MM.1S (cell line): ENCODE measurements around the gene RERE.

Source experiments
- DNase-seq: peaks from one replicate; pipeline ENCODE4 v3.0.0-alpha.2; 2015
- H2AFZ ChIP-seq: fragments of 300-600 bp; sonication (generic); 2 replicates; pipeline ENCODE4 v1.6.0; 2016; ENCODE audit warnings: antibody characterized with exemption, low read length
- H3F3A ChIP-seq: fragments of 300-600 bp; sonication (generic); 2 replicates; pipeline ENCODE4 v1.6.1; 2016; ENCODE audit warnings: mild to moderate bottlenecking, antibody characterized with exemption, low read length, moderate library complexity, mixed read lengths; ENCODE audit not compliant: insufficient read depth
- H3K27ac ChIP-seq: fragments of 300-600 bp; sonication (generic); 2 replicates; pipeline ENCODE4 v1.5.1; 2016; ENCODE audit warnings: mild to moderate bottlenecking, low read length
- H3K27me3 ChIP-seq: fragments of 300-600 bp; sonication (generic); replicated peaks from 2 replicates; pipeline ENCODE4 v1.6.0; 2016; ENCODE audit warnings: low read length; ENCODE audit not compliant: insufficient read depth
- H3K36me3 ChIP-seq: fragments of 300-600 bp; sonication (generic); replicated peaks from 2 replicates; pipeline ENCODE4 v1.6.1; 2016; ENCODE audit warnings: mild to moderate bottlenecking, low read length, mixed read lengths; ENCODE audit not compliant: insufficient read depth
- H3K4me1 ChIP-seq: fragments of 300-600 bp; sonication (generic); 2 replicates; pipeline ENCODE4 v1.6.1; 2016; ENCODE audit warnings: low read length, mixed read lengths
- H3K4me2 ChIP-seq: fragments of 300-600 bp; sonication (generic); 2 replicates; pipeline ENCODE4 v1.6.0; 2016; ENCODE audit warnings: low read depth, low read length
- H3K4me3 ChIP-seq: fragments of 300-600 bp; sonication (generic); 2 replicates; pipeline ENCODE4 v1.5.1; 2016; ENCODE audit warnings: low read length, mixed read lengths
- H3K79me2 ChIP-seq: fragments of 300-600 bp; sonication (generic); 2 replicates; pipeline ENCODE4 v1.6.1; 2016; ENCODE audit warnings: mixed run types, low read length, mixed read lengths
- H3K9ac ChIP-seq: fragments of 300-600 bp; sonication (generic); 2 replicates; pipeline ENCODE4 v1.6.1; 2016; ENCODE audit warnings: low read length, mixed read lengths
- H3K9me2 ChIP-seq: fragments of 300-600 bp; sonication (generic); replicated peaks from 2 replicates; pipeline ENCODE4 v1.6.1; 2016; ENCODE audit warnings: mild to moderate bottlenecking, low read length, mixed read lengths; ENCODE audit not compliant: insufficient read depth
- H3K9me3 ChIP-seq: fragments of 300-600 bp; sonication (generic); replicated peaks from 2 replicates; pipeline ENCODE4 v1.6.1; 2016; ENCODE audit warnings: mild to moderate bottlenecking, low read length, mixed read lengths; ENCODE audit not compliant: insufficient read depth
- H4K20me1 ChIP-seq: fragments of 300-600 bp; sonication (generic); 2 replicates; pipeline ENCODE4 v1.6.1; 2016; ENCODE audit warnings: mild to moderate bottlenecking, low read length, moderate library complexity, mixed read lengths; ENCODE audit not compliant: insufficient read depth
- EZH2 ChIP-seq: fragments of 300-600 bp; sonication (generic); optimal IDR thresholded peaks from 2 replicates; pipeline ENCODE3; 2017; ENCODE audit warnings: low read depth, mild to moderate bottlenecking, antibody characterized with exemption, low read length, mixed read lengths
- EZH2phosphoT487 ChIP-seq: fragments of 300-600 bp; sonication (generic); IDR thresholded peaks from 2 replicates; pipeline ENCODE4 v1.6.1; 2018; ENCODE audit warnings: antibody characterized with exemption, low read length
- TF ChIP-seq, protein P1 (sequence below): fragments of 300-600 bp; sonication (generic); IDR thresholded peaks from 2 replicates; pipeline ENCODE4 v1.5.1; 2016; ENCODE audit warnings: antibody characterized with exemption, low read length, mixed read lengths

RERE gene

DNA sequence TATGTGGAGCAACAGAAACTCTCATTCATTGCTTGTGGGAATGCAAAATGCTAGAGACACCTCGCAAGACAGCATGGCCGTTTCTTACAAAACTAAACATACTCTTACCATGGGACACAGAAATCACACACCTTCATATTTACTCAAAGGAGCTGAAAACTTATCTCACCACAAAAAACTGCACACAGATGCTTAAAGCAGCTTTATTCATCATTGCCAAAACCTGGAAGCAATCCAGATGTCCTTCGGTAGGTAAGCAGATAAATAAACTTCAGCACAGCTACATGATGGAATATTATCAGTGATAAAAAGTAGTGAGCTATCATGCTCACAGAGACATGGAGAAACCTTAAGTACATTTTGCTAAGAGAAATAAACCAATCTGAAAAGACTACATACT, 124.3 kb downstream of the RERE start:
- Histone ChIP-seq H3K9me2 (no peaks in the 10 kb centered on the region), H3K4me1 (peaks cover 8% of the 10 kb centered on the region; the same call in 1 of the 2 replicates), H3K4me3 (no peak overlapping the region), H4K20me1 (no peaks in the 10 kb centered on the region), H3K79me2 (peaks cover 86% of the 10 kb centered on the region), H2AFZ (no peak overlapping the region), H3F3A (no peaks in the 10 kb centered on the region), H3K27me3 (no peaks in the 10 kb centered on the region), H3K9ac (no peak overlapping the region), H3K9me3 (no peaks in the 10 kb centered on the region), H3K4me2 (no peak overlapping the region), H3K27ac (no peak overlapping the region), H3K36me3 (no peaks in the 10 kb centered on the region)
- TF ChIP-seq EZH2phosphoT487 (no peak), EZH2 (no peak)
- TF ChIP-seq, protein P1, sequence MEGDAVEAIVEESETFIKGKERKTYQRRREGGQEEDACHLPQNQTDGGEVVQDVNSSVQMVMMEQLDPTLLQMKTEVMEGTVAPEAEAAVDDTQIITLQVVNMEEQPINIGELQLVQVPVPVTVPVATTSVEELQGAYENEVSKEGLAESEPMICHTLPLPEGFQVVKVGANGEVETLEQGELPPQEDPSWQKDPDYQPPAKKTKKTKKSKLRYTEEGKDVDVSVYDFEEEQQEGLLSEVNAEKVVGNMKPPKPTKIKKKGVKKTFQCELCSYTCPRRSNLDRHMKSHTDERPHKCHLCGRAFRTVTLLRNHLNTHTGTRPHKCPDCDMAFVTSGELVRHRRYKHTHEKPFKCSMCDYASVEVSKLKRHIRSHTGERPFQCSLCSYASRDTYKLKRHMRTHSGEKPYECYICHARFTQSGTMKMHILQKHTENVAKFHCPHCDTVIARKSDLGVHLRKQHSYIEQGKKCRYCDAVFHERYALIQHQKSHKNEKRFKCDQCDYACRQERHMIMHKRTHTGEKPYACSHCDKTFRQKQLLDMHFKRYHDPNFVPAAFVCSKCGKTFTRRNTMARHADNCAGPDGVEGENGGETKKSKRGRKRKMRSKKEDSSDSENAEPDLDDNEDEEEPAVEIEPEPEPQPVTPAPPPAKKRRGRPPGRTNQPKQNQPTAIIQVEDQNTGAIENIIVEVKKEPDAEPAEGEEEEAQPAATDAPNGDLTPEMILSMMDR = no peak
- DNase-seq = no peak

DNA sequence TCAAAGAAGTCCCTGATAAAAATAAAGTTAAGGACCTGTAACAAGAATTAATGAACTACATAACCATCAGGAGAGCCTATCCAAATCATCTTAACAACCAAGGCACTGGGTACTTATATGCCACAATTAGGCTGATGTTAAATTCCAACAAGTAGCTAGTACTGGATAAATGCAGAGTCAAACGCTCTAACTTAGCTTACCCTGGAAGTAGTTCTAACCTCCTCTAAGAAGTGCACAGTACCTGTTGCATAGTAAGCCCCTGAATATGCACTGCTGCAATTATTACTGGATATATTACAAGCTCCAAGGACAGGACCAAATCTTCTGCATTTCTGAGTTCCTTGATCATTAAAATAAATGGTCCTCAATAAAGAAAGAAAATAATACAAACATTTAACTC, 125.8 kb downstream of the RERE start:
- no peak for DNase-seq
- Histone ChIP-seq H2AFZ (no peak overlapping the region), H3K4me1 (peaks cover 8% of the 10 kb centered on the region; the same call in 1 of the 2 replicates), H3K4me2 (no peak overlapping the region), H3K9me2 (no peaks in the 10 kb centered on the region), H3K27me3 (no peaks in the 10 kb centered on the region), H3K79me2 (peaks cover 88% of the 10 kb centered on the region), H3K36me3 (no peaks in the 10 kb centered on the region), H4K20me1 (no peaks in the 10 kb centered on the region), H3K9me3 (no peaks in the 10 kb centered on the region), H3K4me3 (no peak overlapping the region), H3K27ac (no peak overlapping the region), H3F3A (no peaks in the 10 kb centered on the region), H3K9ac (no peak overlapping the region)
- TF ChIP-seq EZH2phosphoT487 (no peak), EZH2 (no peak)
- TF ChIP-seq, protein P1 = no peak

DNA sequence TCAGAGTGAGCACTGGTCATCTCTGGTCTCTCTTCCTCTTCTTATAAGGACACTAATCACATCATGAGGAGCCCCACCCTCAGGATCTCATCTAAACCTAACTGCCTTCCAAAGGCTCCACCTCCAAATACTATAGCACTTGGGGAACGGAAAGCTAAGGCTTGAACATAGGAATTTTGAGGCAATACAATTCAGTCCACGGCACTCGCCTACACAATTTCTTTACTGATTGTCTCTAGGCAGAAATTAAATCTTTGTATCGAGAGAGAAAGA, 127.3 kb downstream of the RERE start:
- no peak for DNase-seq
- Histone ChIP-seq H3K9me3 (no peaks in the 10 kb centered on the region), H3K4me2 (no peak overlapping the region), H3K9ac (no peak overlapping the region), H3F3A (no peaks in the 10 kb centered on the region), H3K27me3 (no peaks in the 10 kb centered on the region), H3K4me1 (peaks cover 8% of the 10 kb centered on the region; the same call in 1 of the 2 replicates), H3K9me2 (no peaks in the 10 kb centered on the region), H2AFZ (no peak overlapping the region), H3K4me3 (no peak overlapping the region), H4K20me1 (no peaks in the 10 kb centered on the region), H3K36me3 (no peaks in the 10 kb centered on the region), H3K27ac (no peak overlapping the region), H3K79me2 (peaks cover 89% of the 10 kb centered on the region)
- TF ChIP-seq EZH2phosphoT487 (no peak), EZH2 (no peak)
- TF ChIP-seq, protein P1 = no peak
